H1 (cell line): ENCODE measurements around the gene RYR3. TPM values are rescaled to one million over a fixed set of nuclear protein-coding genes. Genes with fewer than 3 reads are reported as not detected.

Source experiments
- CTCF ChIA-PET: fragments of 300-600 bp; sonication (Branson Sonifier 250); formaldehyde crosslinking; loops from one replicate; lab custom pipeline; 2021; ENCODE audit not compliant: partially characterized antibody; lab: Charles Lee
- POLR2A ChIA-PET: fragments of 300-600 bp; sonication (Branson Sonifier 250); formaldehyde crosslinking; loops from one replicate; lab custom pipeline; 2021; ENCODE audit warnings: inconsistent platforms; ENCODE audit not compliant: partially characterized antibody; lab: Charles Lee
- DNase-seq, 2 experiments: peaks; one replicate each; pipeline versions ENCODE4 v3.0.0 to v3.0.0-alpha.2; 2010 to 2022; ENCODE audit warnings: low spot score in 2 of 2, low read depth in 1 of 2, mixed read lengths in 1 of 2
- FAIRE-seq: peaks from 2 replicates; lab custom pipeline; 2011; peaks lifted over from hg19 to GRCh38; lab: Jason Lieb, UNC
- H2AFZ ChIP-seq: 2 replicates; pipeline ENCODE4 v1.8.1; 2012; ENCODE audit warnings: low read length, inconsistent platforms
- H2AK5ac ChIP-seq: 2 replicates; pipeline ENCODE4 v1.6.1; 2013; ENCODE audit warnings: low read depth, low read length
- H2BK120ac ChIP-seq: replicated peaks from 2 replicates; pipeline ENCODE3; 2013; ENCODE audit warnings: low read depth, low read length, inconsistent platforms
- H2BK12ac ChIP-seq: 2 replicates; pipeline ENCODE4 v1.6.1; 2013; ENCODE audit warnings: low read depth, low read length
- H2BK15ac ChIP-seq: 2 replicates; pipeline ENCODE4 v1.6.1; 2013; ENCODE audit warnings: low read length
- H2BK20ac ChIP-seq: 2 replicates; pipeline ENCODE4 v1.6.1; 2013; ENCODE audit warnings: low read length
- H2BK5ac ChIP-seq: 2 replicates; pipeline ENCODE4 v1.6.1; 2013; ENCODE audit warnings: low read depth, low read length
- H3K14ac ChIP-seq: 2 replicates; pipeline ENCODE4 v1.6.1; 2013; ENCODE audit warnings: inconsistent platforms; ENCODE audit not compliant: insufficient read length
- H3K18ac ChIP-seq: 2 replicates; pipeline ENCODE4 v1.6.1; 2013; ENCODE audit warnings: low read length; ENCODE audit errors: extremely low read depth
- H3K23ac ChIP-seq: 2 replicates; pipeline ENCODE4 v1.6.1; 2013; ENCODE audit warnings: inconsistent platforms; ENCODE audit not compliant: insufficient read length
- H3K23me2 ChIP-seq: 2 replicates; pipeline ENCODE4 v1.6.1; 2013; ENCODE audit warnings: low read depth, low read length
- H3K27ac ChIP-seq: 2 replicates; pipeline ENCODE4 v1.6.1; 2011; ENCODE audit warnings: low read depth, low read length, inconsistent platforms
- H3K27me3 ChIP-seq, 4 experiments: replicated peaks in 1 of 4; 1 replicate in 1 of 4; 2 replicates in 3 of 4; pipeline versions ENCODE4 v1.6.1 to v1.8.1; 2011 to 2013; ENCODE audit warnings: low read length in 3 of 4, mild to moderate bottlenecking in 3 of 4, inconsistent platforms in 2 of 4, mixed read lengths in 2 of 4, moderate library complexity in 1 of 4; ENCODE audit not compliant: control insufficient read depth in 3 of 4, insufficient read depth in 3 of 4; ENCODE audit errors: extremely low read depth in 1 of 4
- H3K36me3 ChIP-seq, 4 experiments: 2 replicates each; pipeline versions ENCODE4 v1.6.1 to v1.8.1; 2011 to 2013; ENCODE audit warnings: mild to moderate bottlenecking in 4 of 4, low read length in 3 of 4, moderate library complexity in 2 of 4, control low read depth in 1 of 4, inconsistent platforms in 1 of 4; ENCODE audit not compliant: insufficient read depth in 4 of 4, control insufficient read depth in 2 of 4
- H3K4ac ChIP-seq: replicated peaks from 2 replicates; pipeline ENCODE3; 2013; ENCODE audit warnings: low read length, low read depth, mixed read lengths, inconsistent platforms; ENCODE audit not compliant: insufficient read length
- H3K4me1 ChIP-seq, 4 experiments: replicated peaks in 1 of 4; 1 replicate in 1 of 4; 2 replicates in 3 of 4; pipeline versions ENCODE4 v1.6.1 to v1.8.1; 2011 to 2013; ENCODE audit warnings: low read length in 3 of 4, inconsistent platforms in 2 of 4, mixed read lengths in 1 of 4; ENCODE audit not compliant: insufficient read depth in 4 of 4, control insufficient read depth in 3 of 4
- H3K4me2 ChIP-seq, 2 experiments: 2 replicates each; pipeline versions ENCODE4 v1.6.1 to v1.8.1; 2011 to 2013; ENCODE audit warnings: low read depth in 2 of 2, low read length in 2 of 2, control low read depth in 1 of 2, inconsistent platforms in 1 of 2, mild to moderate bottlenecking in 1 of 2; ENCODE audit not compliant: insufficient read depth in 1 of 2
- H3K4me3 ChIP-seq, 4 experiments: fragments of 200-600, 300-600 bp in 1 of 4; sonication (generic), shearing (Covaris generic), sonication (Bioruptor Twin) in 1 of 4; 2 replicates each; pipeline versions ENCODE4 v1.5.1 to v1.8.1; 2011 to 2016; ENCODE audit warnings: low read length in 4 of 4, low read depth in 3 of 4, control low read depth in 2 of 4, inconsistent platforms in 2 of 4, mild to moderate bottlenecking in 2 of 4, mixed read lengths in 1 of 4, moderate library complexity in 1 of 4; ENCODE audit not compliant: insufficient read depth in 2 of 4; ENCODE audit errors: extremely low read depth in 1 of 4
- H3K56ac ChIP-seq: replicated peaks from 2 replicates; pipeline ENCODE3; 2013; ENCODE audit warnings: low read depth, mild to moderate bottlenecking, mixed read lengths, low read length, inconsistent platforms; ENCODE audit not compliant: insufficient read length
- H3K79me1 ChIP-seq: 2 replicates; pipeline ENCODE4 v1.6.1; 2013; ENCODE audit warnings: low read depth, low read length, control low read depth
- H3K79me2 ChIP-seq, 2 experiments: 2 replicates each; pipeline versions ENCODE4 v1.6.1 to v1.8.1; 2012 to 2013; ENCODE audit warnings: low read length in 2 of 2, mild to moderate bottlenecking in 2 of 2, inconsistent platforms in 1 of 2; ENCODE audit not compliant: insufficient read depth in 2 of 2, control insufficient read depth in 1 of 2
- H3K9ac ChIP-seq, 4 experiments: replicated peaks in 1 of 4; 1 replicate in 1 of 4; 2 replicates in 3 of 4; pipeline versions ENCODE4 v1.6.1 to v1.8.1; 2011 to 2013; ENCODE audit warnings: low read depth in 3 of 4, low read length in 3 of 4, control low read depth in 2 of 4, mild to moderate bottlenecking in 2 of 4, moderate library complexity in 2 of 4, inconsistent platforms in 1 of 4; ENCODE audit errors: extremely low read depth in 1 of 4
- H3K9me3 ChIP-seq, 2 experiments: 2 replicates each; pipeline versions ENCODE4 v1.6.1 to v1.8.1; 2012 to 2013; ENCODE audit warnings: mild to moderate bottlenecking in 2 of 2, moderate library complexity in 2 of 2, control low read depth in 1 of 2, inconsistent platforms in 1 of 2, low read depth in 1 of 2, low read length in 1 of 2, mixed read lengths in 1 of 2; ENCODE audit not compliant: insufficient read depth in 2 of 2
- H4K20me1 ChIP-seq, 2 experiments: replicated peaks in 1 of 2; 2 replicates each; pipeline versions ENCODE3 to v1.8.1; 2011 to 2013; ENCODE audit warnings: inconsistent platforms in 2 of 2, low read length in 2 of 2, mild to moderate bottlenecking in 1 of 2; ENCODE audit not compliant: insufficient read depth in 2 of 2, control insufficient read depth in 1 of 2
- H4K5ac ChIP-seq: 2 replicates; pipeline ENCODE4 v1.6.1; 2013; ENCODE audit warnings: low read length, low read depth, mixed read lengths, inconsistent platforms; ENCODE audit not compliant: insufficient read length
- H4K8ac ChIP-seq: 2 replicates; pipeline ENCODE4 v1.8.0; 2013; ENCODE audit warnings: mild to moderate bottlenecking, moderate library complexity, low read length, inconsistent platforms; ENCODE audit not compliant: insufficient read depth; ENCODE audit errors: extremely low read depth
- H4K91ac ChIP-seq: replicated peaks from 2 replicates; pipeline ENCODE3; 2013; ENCODE audit warnings: low read length, mixed read lengths, inconsistent platforms; ENCODE audit not compliant: insufficient read length
- BACH1 ChIP-seq: IDR thresholded peaks from 2 replicates; pipeline ENCODE4 v1.6.1; 2012; ENCODE audit warnings: low read length, improper control_type of control experiment
- KDM4A ChIP-seq: IDR thresholded peaks from one replicate; pipeline ENCODE4 v1.7.1; 2012; ENCODE audit warnings: low read depth, mild to moderate bottlenecking, moderate library complexity, low read length, inconsistent platforms; ENCODE audit not compliant: severe bottlenecking
- KDM5A ChIP-seq: fragments of 200-600 bp; IDR thresholded peaks from 2 replicates; pipeline ENCODE4 v1.7.1; 2012; ENCODE audit warnings: mild to moderate bottlenecking, low read length, inconsistent platforms, mixed read lengths
- POLR2A ChIP-seq, 2 experiments: IDR thresholded peaks; 1 replicate in 1 of 2; 2 replicates in 1 of 2; pipeline ENCODE4 v1.6.1; 2011; ENCODE audit warnings: low read depth in 2 of 2, low read length in 2 of 2, mild to moderate bottlenecking in 2 of 2; ENCODE audit errors: control extremely low read depth in 1 of 2
- POLR2AphosphoS5 ChIP-seq: IDR thresholded peaks from 2 replicates; pipeline ENCODE4 v1.6.1; 2011; ENCODE audit warnings: low read depth, low read length
- POU5F1 ChIP-seq: IDR thresholded peaks from 2 replicates; pipeline ENCODE4 v1.6.1; 2011; ENCODE audit warnings: low read depth, mild to moderate bottlenecking, low read length, moderate library complexity
- SUZ12 ChIP-seq: fragments of 200-600 bp; sonication (generic); IDR thresholded peaks from 2 replicates; pipeline ENCODE4 v1.6.1; 2012; ENCODE audit warnings: mild to moderate bottlenecking, inconsistent platforms, low read length, moderate library complexity, mixed read lengths
- WGBS, 2 experiments: shearing (Covaris generic) in 1 of 2; methylation state at CpG; one replicate each; pipeline versions ENCODE4 v1.1.6 to v1.1.7; 2013 to 2015; ENCODE audit warnings: low lambda C conversion rate in 2 of 2, mixed read lengths in 2 of 2, inconsistent platforms in 1 of 2, low coverage in 1 of 2, missing lambda C conversion rate in 1 of 2; ENCODE audit not compliant: insufficient replicate concordance in 2 of 2, insufficient coverage in 1 of 2, insufficient read length in 1 of 2; ENCODE audit errors: extremely low coverage in 1 of 2, missing lambda C conversion rate in 1 of 2; 5-methylcytosine and 5-hydroxymethylcytosine counted together
- polyA plus RNA-seq, 7 experiments: library from polyadenylated mRNA; depleted of rRNA in 3 of 7; stranded (reverse) in 5 of 7; unstranded in 2 of 7; fragments of >200 nt in 5 of 7; fragments of 200-250 nt in 2 of 7; gene quantifications; 1 replicate in 5 of 7; 2 replicates in 1 of 7; 4 replicates in 1 of 7; pipeline versions ENCODE4 v1.2.1 to v1.2.3, GENCODE V29; 2011 to 2013; ENCODE audit warnings: missing spikeins in 2 of 7, mixed read lengths in 2 of 7
- total RNA-seq: library from RNA; stranded (reverse); fragmentation: NEBNext Ultra II Directional; extraction: Animal tissue kit (Norgen Biotek cat#: 25700); gene quantifications from 2 replicates; pipeline ENCODE4 v1.2.1, GENCODE V29; 2021
- TF ChIP-seq, protein P1 (sequence below): IDR thresholded peaks from 2 replicates; pipeline ENCODE4 v1.6.1; 2011; ENCODE audit warnings: low read depth, mild to moderate bottlenecking, low read length; ENCODE audit not compliant: insufficient read depth

RYR3 gene
- total and polyA plus RNA-seq, 2 of the 8 experiments (the other 6 are each of a cell fraction or from before 2014, with no cell fraction given), result 0.33 to 3.4 TPM

DNA sequence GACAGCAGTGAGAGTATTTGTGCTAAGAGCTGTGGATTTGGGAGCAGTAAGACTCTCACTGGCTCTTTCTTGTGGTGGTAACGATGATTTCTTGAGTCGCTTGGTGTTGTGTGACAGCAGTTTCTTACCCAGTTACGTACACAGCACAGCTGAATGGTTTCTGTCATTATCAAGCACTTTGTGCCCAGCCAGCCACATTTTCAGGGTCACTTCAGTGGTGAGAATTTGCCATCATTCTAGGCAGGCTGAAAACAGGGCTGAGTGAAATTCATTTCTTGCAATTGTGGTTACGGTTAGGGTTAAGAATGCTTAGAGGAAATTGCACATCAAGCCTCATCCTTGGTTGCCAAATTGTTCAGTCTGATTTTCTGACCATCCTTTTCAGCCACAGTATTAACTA lies 130.1 kb downstream of the RYR3 start:
- Histone ChIP-seq H4K91ac (no peak overlapping the region), H2BK20ac (no peak overlapping the region), H3K36me3 (no peaks in the 10 kb centered on the region), H2BK15ac (no peak overlapping the region), H3K27ac (no peak overlapping the region), H3K79me1 (no peaks in the 10 kb centered on the region), H3K27me3 (no peaks in the 10 kb centered on the region; a peak in 1 of 7 replicates), H3K4me1 (no peaks in the 10 kb centered on the region), H3K79me2 (no peaks in the 10 kb centered on the region), H3K56ac (no peak overlapping the region), H3K23ac (no peak overlapping the region), H3K18ac (no peak overlapping the region), H3K4me3 (no peak overlapping the region), H2BK120ac (no peak overlapping the region), H2BK5ac (no peak overlapping the region), H2AK5ac (no peak overlapping the region), H3K9ac (no peak overlapping the region), H2AFZ (no peak overlapping the region), H3K23me2 (no peaks in the 10 kb centered on the region; the same call in 1 of the 2 replicates), H4K5ac (no peak overlapping the region), H4K20me1 (no peaks in the 10 kb centered on the region), H3K9me3 (no peaks in the 10 kb centered on the region), H3K14ac (no peak overlapping the region), H4K8ac (no peak overlapping the region), H2BK12ac (no peak overlapping the region), H3K4ac (no peak overlapping the region), H3K4me2 (no peak overlapping the region)
- DNase-seq (no peak), FAIRE-seq (no peak)
- ChIA-PET POLR2A (interaction anchor here (0.6 kb wide), 1 partner anchor 110 kb away, joined by 3 read pairs; no protein-coding TSS in a partner anchor), CTCF (no interaction called here)
- no peak for TF ChIP-seq BACH1
- no peak for TF ChIP-seq POU5F1
- TF ChIP-seq POLR2AphosphoS5, result no peak
- no peak for TF ChIP-seq SUZ12
- no peak for TF ChIP-seq POLR2A (IDR thresholded peaks at IDR 0.05; ENCODE audit: control extremely low read depth in 1 of 2, low read depth in 2 of 2, low read length in 2 of 2)
- TF ChIP-seq KDM5A, result no peak
- TF ChIP-seq, protein P1, sequence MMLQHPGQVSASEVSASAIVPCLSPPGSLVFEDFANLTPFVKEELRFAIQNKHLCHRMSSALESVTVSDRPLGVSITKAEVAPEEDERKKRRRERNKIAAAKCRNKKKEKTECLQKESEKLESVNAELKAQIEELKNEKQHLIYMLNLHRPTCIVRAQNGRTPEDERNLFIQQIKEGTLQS, result no peak
- TF ChIP-seq KDM4A, result no peak
- WGBS, 2 experiments, result 93% methylated on average over 4 of the region's 4 CpGs; no CpG with 5 or more reads in 1 of the 2 experiments
